A172 (cell line): ENCODE results near the gene BCO1. TPM values are rescaled to one million over a fixed set of nuclear protein-coding genes. Genes with fewer than 3 reads are reported as not detected.
A peak's percentile ranks its signal among the peaks of the same experiment; 100 is the strongest.

Experiments used
- DNase-seq: peaks from one replicate; pipeline ENCODE4 v3.0.0-alpha.2; 2015; ENCODE audit warnings: low spot score
- total RNA-seq: library from RNA; depleted of rRNA; stranded (reverse); fragments of >200 nt; shearing (Covaris generic); gene quantifications from 2 replicates; pipeline ENCODE4 v1.2.3, GENCODE V29; 2014

Gene BCO1
- total RNA-seq, 1 experiment from 2014 or later = 0.19 TPM

DNA sequence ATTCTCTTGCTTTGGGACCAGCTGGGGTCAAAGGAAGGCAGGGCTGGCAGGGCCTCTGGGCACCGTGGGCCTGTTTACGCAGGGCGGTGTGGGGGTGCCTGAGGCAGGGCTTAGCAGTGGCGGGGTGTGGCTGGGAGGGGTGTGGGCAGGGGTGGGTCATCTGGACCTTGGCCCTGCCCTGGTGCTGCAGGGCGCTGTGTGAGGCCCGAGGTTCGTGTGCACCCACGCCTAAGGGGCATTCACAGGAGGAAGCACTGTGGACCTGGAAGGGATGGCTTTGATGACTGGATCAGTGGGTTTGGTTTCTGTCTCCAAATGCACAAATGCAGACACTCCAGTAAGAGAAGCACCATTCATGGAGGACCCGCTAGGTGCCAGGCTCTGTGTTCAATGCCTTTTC, 37.3 kb downstream of the BCO1 start:
- no peak for DNase-seq

GRCh38 chr16:81276323-81276722, 37.8 kb downstream of the BCO1 start:
- DNase-seq = no peak

- DNase-seq = no peak
These were observed 39.1 kb downstream of the BCO1 start for GRCh38 chr16:81277541-81278080.

- no peak for DNase-seq
These were observed 40.0 kb downstream of the BCO1 start for GRCh38 chr16:81278526-81278925.

- no peak for DNase-seq
These were observed 40.9 kb downstream of the BCO1 start for GRCh38 chr16:81279392-81279791.

DNA sequence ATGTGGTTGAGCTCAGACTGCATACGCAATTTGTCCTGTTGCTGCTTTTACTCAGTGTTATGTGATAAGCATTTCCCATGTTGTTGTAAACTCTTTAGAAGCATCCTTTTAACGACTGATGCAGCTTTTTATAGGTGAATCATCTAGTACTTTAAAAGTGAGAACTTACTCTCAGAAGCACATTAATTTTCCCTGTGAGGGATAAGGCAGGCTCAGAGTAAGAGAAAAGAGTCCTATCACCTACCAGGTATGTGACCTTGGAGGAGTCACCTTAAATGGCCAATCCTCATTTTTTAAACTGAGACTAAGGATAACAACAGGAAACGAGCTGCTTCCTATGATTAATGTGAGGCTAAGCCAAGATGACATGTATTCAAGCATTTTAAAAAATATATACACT, 41.9 kb downstream of the BCO1 start:
- DNase-seq = peak; percentile 48

DNA sequence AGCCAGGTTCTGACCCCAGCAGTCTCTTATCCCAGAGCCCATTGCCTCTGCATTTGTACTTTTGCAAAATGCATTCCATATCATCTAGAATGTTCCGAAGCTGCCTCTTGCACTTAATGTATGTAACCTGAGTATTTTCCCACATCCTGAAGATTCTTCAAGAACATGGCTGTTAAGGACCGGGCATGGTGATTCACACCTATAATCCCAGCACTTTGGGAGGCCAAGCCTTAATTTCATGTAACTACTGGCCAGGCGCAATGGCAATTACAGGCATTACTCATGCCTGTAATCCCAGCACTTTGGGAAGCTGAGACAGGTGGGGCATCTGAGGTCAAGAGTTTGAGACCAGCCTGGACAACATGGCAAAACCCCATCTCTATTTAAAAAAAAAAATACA, 44.6 kb downstream of the BCO1 start:
- DNase-seq = no peak

DNA sequence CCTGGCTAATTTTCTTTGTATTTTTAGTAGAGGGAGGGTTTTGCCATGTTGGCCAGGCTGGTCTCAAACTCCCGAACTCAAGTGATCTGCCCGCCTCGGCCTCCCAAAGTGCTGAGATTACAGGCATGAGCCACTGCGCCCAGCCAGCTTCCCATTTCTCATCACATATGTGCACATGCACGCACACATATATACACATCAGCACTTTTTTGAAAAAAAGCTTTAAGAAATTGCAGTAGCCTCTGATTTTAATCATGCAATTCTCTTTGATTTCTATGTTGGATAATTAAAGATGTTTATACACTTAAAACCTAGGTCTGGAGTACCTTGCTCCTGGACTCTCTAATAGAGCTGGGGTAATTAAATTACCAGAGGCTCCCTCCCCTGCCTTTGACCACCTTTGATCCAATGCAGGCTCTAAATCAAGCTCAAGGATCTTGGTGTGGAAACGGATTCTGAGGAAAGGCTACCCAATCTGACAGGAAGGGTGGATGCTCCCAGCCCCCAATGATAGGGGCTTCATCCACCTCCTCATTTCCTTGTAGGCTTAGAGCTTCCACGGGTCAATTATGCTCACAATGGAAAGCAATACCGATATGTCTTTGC, 46.6 kb downstream of the BCO1 start:
- DNase-seq = no peak

DNA sequence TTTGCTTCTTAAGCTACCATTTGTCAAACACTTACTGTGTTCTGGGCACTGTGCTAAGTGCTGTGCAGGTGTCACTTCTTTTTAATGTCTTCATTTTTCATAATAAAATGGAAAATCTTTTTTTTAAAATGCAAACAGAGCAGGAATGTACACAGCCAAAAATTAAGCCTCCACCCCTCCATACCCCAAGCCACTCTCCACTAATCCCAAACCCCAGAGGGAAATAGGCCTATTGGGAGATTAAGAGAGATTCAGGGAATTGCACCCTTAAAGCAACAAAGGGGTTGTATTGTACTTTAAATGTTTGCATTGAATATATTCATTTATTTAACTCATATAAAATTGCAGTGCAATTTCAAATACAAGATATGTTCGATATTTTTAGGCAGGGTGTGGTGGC, 47.7 kb downstream of the BCO1 start:
- DNase-seq = no peak

- no peak for DNase-seq
These were observed 52.6 kb downstream of the BCO1 start for GRCh38 chr16:81291117-81291516.

- DNase-seq = no peak
These were observed 54.4 kb downstream of the BCO1 start for GRCh38 chr16:81292936-81293335.

DNA sequence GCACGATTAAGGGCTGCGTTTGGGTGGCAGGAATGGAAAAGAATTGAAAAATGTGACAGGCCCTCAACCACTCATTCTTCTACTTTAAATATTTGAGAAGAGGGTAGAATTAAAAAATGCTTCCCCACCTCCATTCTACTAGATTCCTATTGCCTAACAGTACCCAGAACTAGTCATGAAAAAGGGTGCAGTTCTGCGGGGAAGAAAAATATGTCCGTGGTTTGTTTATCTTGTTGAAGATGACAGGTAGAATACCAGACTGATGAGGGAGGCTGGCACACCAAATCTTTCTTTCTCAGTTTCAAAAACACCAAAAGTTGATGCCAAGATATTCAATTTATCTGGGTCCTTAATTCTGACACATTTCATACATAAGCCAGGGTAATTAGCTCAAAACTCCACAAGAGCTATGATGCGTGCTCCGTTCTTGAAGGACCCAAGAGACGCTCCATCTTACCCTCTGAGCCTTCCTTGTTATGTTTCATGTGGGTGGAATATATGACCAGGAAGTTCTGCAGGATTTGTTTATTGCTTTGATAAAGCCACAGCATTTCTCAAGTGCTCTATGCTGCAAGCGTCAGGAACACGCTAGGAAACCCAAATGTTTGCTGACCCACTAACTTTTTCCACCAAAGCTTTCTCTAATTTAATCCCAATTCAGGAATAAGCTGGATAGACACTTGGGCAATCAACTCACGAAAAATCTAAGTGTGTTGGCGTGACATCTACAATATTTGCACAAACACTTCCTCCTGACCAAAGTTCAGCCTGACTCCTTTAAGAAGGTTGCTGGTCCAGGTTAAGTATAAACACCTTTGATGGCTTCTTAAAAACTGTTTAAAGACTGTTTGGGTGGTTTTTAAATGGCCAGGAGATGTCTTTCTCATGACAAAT, 55.7 kb downstream of the BCO1 start:
- peak; percentile 36 for DNase-seq

DNA sequence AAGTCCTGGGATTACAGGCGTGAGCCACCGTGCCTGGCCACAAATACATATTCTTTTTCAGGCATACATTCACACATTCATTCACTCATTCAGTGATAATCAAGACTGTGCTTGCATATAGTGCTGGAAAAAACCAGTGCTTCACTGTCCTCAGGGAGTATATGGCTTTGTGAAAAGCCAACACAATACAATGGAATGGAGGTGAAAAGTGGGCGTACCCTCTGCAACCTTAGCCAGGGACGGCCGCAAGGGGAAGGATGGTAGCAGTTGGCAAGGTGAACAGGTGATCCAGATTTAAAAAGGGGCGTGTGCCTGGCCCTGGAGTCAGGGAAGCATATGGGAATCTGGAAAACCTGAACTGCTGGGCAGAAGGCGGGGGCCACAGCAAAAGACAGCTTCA, 58.1 kb downstream of the BCO1 start:
- DNase-seq = no peak

- no peak for DNase-seq
These were observed 69.3 kb downstream of the BCO1 start for GRCh38 chr16:81307770-81308169.

- no peak for DNase-seq
These were observed 71.7 kb downstream of the BCO1 start for GRCh38 chr16:81310045-81310644.

- DNase-seq = no peak
These were observed 73.3 kb downstream of the BCO1 start for GRCh38 chr16:81311762-81312161.

DNA sequence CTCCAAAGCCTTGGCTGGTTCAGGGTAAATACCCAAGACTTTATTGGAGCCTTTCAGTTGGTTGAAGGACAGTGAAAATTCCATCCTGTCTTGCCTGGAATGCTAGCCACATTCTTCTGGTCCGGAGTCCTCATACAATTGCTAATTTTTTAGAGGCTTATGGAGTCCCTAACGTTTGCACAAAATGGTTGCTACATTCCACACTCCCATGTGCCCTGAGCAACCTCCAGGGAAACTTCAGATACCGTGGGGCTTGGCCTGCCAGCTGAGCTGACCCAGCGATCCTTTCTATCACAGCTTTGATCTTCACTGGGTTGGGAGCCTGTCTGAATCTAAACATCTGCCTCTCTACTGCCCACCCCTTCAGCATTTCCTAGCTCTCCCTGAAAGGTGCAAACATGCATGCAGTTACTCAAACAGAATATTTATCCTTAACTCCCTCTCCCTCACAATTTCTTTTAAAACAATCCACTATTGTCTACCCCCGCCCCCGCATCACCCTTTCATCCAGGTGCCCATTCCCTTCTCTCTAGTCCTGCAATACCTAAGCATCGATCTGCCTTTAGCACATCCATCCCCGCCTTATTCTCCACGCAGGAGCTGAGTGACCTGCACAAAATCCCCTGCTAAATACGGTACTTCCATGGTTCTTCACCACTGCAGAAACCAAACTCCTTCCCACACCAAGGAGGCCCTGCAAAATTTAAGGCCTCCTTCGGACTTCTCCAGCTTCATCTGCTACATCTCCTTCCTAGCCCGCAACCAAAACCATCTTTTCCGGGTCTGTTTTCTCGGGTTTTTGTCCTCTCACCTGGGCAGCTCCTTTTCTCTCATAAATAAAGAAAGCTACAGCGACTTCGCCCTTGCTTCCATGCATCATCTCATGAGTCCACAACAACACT, 75.5 kb downstream of the BCO1 start:
- DNase-seq = no peak

DNA sequence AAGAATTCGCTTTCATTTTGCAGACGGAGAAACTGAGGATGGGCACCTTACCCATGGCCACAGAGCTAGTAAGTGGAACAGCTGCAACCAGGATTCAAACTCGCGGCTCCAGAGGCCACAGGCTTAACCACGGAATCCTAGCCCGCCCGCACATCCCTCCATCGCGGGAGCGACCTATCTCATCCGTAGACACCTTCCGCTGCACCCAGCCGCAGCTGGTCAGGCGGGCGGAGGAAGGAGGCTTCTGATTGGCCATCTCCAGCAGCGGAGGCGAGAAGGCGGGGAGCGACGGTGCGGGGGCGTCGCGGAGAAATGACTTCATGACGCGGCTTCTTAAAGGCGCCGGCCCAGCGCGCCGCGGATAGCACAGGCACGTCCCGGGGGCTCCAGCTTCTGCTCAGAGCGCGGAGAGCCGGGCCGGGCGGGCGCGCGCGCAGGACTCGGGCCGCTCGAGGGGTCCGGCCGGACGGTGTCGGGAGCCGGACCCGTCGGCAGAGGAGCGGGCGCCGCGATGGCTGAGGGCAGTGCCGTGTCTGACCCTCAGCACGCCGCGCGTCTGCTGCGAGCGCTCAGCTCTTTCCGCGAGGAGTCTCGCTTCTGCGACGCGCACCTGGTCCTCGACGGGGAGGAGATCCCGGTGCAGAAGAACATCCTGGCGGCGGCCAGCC, 76.2 kb downstream of the BCO1 start, which contains the start of gene GAN:
Gene GAN (plus strand): TSS at position 360 of the 668 bp plus-strand sequence. CDS start 152 bp downstream, at position 512.
- peak; percentile 94 for DNase-seq

GRCh38 chr16:81315271-81316175, 77.0 kb downstream of the BCO1 start:
- no peak for DNase-seq

- no peak for DNase-seq
These were observed 77.6 kb downstream of the BCO1 start for GRCh38 chr16:81316176-81316496.
